Adipose tissue (tissue), 3 donors: ENCODE results near the gene WFIKKN2. TPM values are rescaled to one million over a fixed set of nuclear protein-coding genes. Genes with fewer than 3 reads are reported as not detected.

ENCODE experiments used
- H3K27ac ChIP-seq: one replicate; pipeline ENCODE4 v1.5.1; 2013; ENCODE audit warnings: low read depth, low read length
- WGBS, 3 donors: extraction: QIAGEN DNeasy Blood & Tissue Kit; methylation state at CpG; one replicate each; pipeline ENCODE4 v1.1.7; 2013; 5-methylcytosine and 5-hydroxymethylcytosine counted together
- polyA plus RNA-seq, 3 donors: library from polyadenylated mRNA; stranded (reverse); fragments of 200-250 nt; gene quantifications; one replicate each; pipeline ENCODE4 v1.2.3, GENCODE V29; 2013
- donor health status: healthy with polysubstance abuse.
- donor health status: Bipolar disorder and iron deficiency.
- donor health status: healthy.

WFIKKN2 gene
- polyA plus RNA-seq, 3 donors, result 0.01 to 0.11 (median 0.09) TPM

DNA sequence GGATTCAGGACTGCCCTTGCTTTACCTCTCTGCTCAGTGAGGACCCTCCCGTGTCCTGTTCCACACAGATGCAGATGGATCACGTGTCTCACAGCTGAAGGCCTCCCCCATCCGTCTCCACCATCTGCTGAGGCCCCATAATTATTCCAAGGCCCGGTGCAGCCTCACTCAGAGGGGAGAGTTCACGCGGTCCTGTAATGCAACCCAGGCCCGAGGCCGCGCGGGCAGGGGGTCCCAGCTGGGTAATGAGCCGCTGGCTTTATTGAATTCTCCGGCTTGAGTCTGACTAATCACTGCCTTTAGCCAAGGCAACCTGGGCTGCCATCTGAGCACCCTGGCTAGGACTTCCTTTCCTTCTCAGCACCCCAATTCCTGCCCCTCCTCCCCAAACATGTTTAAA lies 4.4 kb upstream of the WFIKKN2 start:
- 77 to 82% (median 80%) methylated on average over 12 of the region's 12 CpGs for WGBS, 3 donors
- H3K27ac ChIP-seq, result no peak overlapping the region

GRCh38 chr17:50831471-50831928 lies 3.9 kb upstream of the WFIKKN2 start:
- WGBS, 3 donors, result 36 to 64% (median 44%) methylated on average over 10 to 11 of the region's 11 CpGs
- H3K27ac ChIP-seq, result no peak overlapping the region

GRCh38 chr17:50832267-50832863 lies 3.0 kb upstream of the WFIKKN2 start:
- 90% methylated on average over 12 of the region's 12 CpGs for WGBS, 3 donors
- no peak overlapping the region for H3K27ac ChIP-seq

DNA sequence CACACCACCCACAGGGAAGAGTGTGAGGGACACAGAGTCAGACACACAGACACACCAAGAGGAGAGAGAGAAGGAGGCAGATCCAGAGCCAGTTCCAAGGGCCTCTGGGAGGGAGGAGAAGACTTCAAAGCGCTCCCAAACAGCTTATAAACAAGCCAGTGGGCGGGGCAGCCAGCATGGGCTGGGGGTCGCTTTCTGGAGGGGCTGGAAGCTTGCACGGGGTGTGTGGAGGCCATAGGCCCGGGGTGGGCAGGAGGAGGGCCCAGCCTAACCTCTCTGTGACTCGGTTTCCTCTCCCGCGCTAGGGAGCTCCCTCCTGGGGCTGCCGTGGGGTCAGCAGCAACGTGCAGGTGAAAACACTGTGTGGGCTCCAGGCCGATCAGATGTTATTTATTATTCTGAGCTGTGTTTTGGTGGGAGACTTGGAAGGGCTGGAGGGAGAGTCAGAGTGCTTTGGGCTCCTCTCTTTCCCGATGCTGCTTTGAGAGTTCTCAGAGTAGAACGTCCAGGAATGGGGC lies 2.5 kb upstream of the WFIKKN2 start:
- 79 to 82% (median 81%) methylated on average over 13 of the region's 13 CpGs for WGBS, 3 donors
- H3K27ac ChIP-seq, result no peak overlapping the region

GRCh38 chr17:50833510-50834428 lies 1.6 kb upstream of the WFIKKN2 start:
- no peak overlapping the region for H3K27ac ChIP-seq
- 90 to 92% (median 91%) methylated on average over 38 of the region's 38 CpGs for WGBS, 3 donors

DNA sequence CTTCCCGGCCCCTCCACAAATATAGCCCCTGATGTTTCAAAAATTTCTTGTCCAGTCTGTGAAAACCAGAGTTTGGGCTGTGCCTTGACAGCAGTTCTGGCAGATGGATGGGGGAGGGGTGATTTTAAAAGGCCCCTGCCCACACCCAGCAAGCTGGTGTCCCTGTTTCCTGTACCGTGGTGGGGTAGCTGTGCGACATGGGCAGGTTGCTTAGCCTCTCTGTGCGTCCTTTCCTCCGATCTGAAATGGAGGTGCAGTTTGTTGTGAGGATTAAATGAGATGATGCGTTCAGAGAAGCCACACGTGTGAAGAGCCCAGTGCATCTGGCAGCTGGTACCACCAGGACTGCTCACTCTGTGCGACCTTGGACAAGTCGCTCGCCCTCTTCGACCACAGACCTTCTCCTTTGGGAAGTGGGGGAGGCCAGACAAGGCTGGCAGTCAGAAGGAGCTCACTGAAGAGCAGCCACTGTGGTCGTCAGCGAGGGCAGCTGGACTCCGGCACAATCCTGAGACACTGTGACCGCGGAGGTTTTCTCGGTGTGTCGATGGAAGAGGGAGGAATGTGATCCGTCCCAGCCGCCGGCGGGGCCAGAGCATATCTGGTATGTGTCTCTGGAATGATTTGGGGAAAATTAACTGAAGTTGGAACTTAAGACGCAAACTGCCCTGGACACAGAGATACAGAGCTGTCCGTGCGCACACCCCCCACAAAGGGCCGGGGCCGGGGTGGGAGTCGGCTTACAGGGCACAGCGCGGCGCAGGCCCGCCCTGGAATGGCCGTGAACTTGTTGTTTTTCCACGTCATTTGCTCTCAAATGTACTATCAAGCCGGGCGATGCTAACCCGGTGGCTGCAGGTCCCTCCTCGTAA lies 721 bp upstream of the WFIKKN2 start:
- no peak overlapping the region for H3K27ac ChIP-seq
- WGBS, 3 donors, result 38 to 49% (median 47%) methylated on average over 38 of the region's 38 CpGs

GRCh38 chr17:50836826-50837225 lies 1.4 kb downstream of the WFIKKN2 start:
- WGBS, 3 donors, result 88 to 92% (median 90%) methylated on average over 11 of the region's 11 CpGs
- no peak overlapping the region for H3K27ac ChIP-seq

GRCh38 chr17:50837286-50837979 lies 2.0 kb downstream of the WFIKKN2 start:
- H3K27ac ChIP-seq, result no peak overlapping the region
- WGBS, 3 donors, result 80 to 90% (median 88%) methylated on average over 7 of the region's 7 CpGs

DNA sequence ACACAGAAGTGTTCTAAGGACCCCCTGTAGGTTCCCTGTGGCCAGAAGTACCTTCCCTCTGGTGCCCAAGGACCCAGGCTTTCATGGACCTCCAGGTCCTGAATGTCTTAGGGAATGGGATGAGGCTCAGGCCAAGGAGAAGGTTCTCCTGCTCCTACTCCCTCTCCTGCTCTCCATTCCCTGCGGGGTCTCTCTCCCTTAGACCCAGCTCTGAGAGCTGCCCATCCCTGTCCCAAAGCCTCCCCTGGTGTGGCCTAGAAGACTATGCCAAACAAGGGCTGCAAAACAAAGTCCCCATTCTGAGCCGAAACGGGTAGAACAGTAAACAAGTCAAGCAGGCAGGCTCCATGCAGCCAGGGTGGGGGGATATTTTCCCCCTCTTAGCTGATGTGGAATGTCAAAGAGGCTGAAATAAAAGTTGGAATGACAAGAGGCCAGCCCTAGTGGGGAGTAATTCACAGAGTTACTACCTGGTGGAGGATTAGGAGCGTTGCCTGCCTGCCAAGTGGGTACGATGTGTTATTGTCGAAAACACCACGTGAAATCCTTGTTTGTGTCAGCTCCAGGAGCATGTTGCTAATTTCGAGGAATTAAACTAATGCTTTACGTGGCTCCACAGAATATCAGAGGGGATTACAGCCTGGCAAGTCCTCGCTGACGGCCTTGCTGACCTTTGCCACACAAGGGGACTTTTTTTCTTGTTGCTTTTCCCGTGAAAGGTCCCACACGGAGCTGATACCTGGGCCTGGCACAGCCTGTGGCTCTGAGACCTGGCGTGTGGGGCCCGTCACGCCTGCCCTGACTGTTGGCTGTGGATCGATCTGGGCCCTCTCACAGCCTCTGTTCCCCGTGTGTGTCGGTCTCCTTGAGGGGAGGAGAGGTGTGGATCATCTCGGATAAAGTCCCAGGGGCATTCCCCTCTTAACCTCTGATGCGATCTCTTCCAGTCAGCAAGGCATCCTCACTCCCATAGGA lies 2.9 kb downstream of the WFIKKN2 start:
- no peak overlapping the region for H3K27ac ChIP-seq
- WGBS, 3 donors, result 79 to 83% (median 80%) methylated on average over 21 of the region's 21 CpGs

- H3K27ac ChIP-seq, result no peak overlapping the region
- 92 to 94% (median 93%) methylated on average over 29 of the region's 29 CpGs for WGBS, 3 donors
Observed at GRCh38 chr17:50839591-50840310, 4.4 kb downstream of the WFIKKN2 start.

DNA sequence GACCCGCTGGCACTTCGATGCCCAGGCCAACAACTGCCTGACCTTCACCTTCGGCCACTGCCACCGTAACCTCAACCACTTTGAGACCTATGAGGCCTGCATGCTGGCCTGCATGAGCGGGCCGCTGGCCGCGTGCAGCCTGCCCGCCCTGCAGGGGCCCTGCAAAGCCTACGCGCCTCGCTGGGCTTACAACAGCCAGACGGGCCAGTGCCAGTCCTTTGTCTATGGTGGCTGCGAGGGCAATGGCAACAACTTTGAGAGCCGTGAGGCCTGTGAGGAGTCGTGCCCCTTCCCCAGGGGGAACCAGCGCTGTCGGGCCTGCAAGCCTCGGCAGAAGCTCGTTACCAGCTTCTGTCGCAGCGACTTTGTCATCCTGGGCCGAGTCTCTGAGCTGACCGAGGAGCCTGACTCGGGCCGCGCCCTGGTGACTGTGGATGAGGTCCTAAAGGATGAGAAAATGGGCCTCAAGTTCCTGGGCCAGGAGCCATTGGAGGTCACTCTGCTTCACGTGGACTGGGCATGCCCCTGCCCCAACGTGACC lies 5.0 kb downstream of the WFIKKN2 start:
- no peak overlapping the region for H3K27ac ChIP-seq
- 91 to 92% (median 91%) methylated on average over 29 of the region's 29 CpGs for WGBS, 3 donors

GRCh38 chr17:50841277-50841948 lies 6.0 kb downstream of the WFIKKN2 start:
- WGBS, 3 donors, result 70 to 79% (median 75%) methylated on average over 11 of the region's 11 CpGs
- no peak overlapping the region for H3K27ac ChIP-seq

GRCh38 chr17:50841949-50842354 lies 6.6 kb downstream of the WFIKKN2 start:
- 15 to 17% (median 17%) methylated on average over 8 of the region's 8 CpGs for WGBS, 3 donors
- H3K27ac ChIP-seq, result no peak overlapping the region

DNA sequence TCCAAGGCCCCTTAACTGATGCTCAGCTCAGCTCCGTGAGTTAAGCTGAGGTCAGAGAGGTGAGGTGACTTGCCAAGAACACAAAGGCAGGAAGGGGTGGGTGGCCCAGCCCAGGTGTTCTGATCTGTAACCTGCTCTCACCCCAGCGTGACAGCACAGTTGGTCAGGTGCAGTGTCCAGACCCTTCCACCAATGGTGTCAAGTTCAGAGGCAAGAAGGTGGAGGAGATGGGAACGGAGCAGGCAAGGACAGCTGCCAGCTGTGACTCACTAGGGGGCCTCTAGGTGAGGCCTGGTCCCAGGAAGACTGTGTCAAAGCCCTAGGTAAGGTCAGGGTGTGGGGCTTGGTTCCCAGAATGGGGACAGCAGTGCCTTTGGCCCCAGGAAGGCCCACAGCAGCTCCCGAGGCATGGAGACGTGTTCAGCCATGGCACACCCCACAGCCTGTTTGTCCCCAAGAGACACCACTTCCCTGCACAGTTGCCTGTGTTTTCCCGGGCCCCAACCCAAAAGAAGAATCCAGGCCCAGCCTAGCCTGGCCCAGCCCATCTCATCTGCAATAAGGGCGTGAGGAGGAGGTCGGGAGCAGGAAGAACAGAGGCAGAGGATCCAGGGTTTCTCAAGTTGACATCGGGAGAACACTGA lies 7.2 kb downstream of the WFIKKN2 start:
- 55 to 70% (median 64%) methylated on average over 9 of the region's 9 CpGs for WGBS, 3 donors
- no peak overlapping the region for H3K27ac ChIP-seq
